Fibroblast of lung (primary cell): Measurements from ENCODE around the gene CCKAR. TPM values are rescaled to one million over a fixed set of nuclear protein-coding genes. Genes with fewer than 3 reads are reported as not detected.
"Not testable (repeated sequence)": the region's sequence is repeated elsewhere in the genome, so short reads cannot be mapped to it uniquely, and the experiment has no call there.

Experiments used
- DNase-seq, 2 donors: peaks; one replicate each; pipeline versions ENCODE4 v3.0.0 to v3.0.0-alpha.2; 2010; ENCODE audit warnings: low read depth in 2 of 2
- H2AFZ ChIP-seq: 2 replicates; pipeline ENCODE4 v1.5.1; 2012; ENCODE audit warnings: low read length, control low read depth, inconsistent platforms
- H3K27ac ChIP-seq: 2 replicates; pipeline ENCODE4 v1.5.1; 2011; ENCODE audit warnings: low read length, control low read depth; ENCODE audit not compliant: insufficient read depth
- H3K27me3 ChIP-seq: 2 replicates; pipeline ENCODE4 v1.5.1; 2011; ENCODE audit warnings: mild to moderate bottlenecking, low read length; ENCODE audit not compliant: control insufficient read depth, insufficient read depth
- H3K36me3 ChIP-seq: 2 replicates; pipeline ENCODE4 v1.5.1; 2011; ENCODE audit warnings: low read length; ENCODE audit not compliant: control insufficient read depth, insufficient read depth
- H3K4me1 ChIP-seq: 2 replicates; pipeline ENCODE4 v1.5.1; 2011; ENCODE audit warnings: low read length; ENCODE audit not compliant: control insufficient read depth, insufficient read depth; ENCODE audit errors: extremely low read depth
- H3K4me2 ChIP-seq: 2 replicates; pipeline ENCODE4 v1.5.1; 2011; ENCODE audit warnings: low read length, control low read depth; ENCODE audit not compliant: insufficient read depth; ENCODE audit errors: extremely low read depth
- H3K4me3 ChIP-seq, 4 experiments: fragments of 200-600 bp in 1 of 4; sonication (generic) in 1 of 4; replicated peaks in 1 of 4; 2 replicates each; pipeline ENCODE4 v1.5.1; 2011 to 2016; ENCODE audit warnings: low read length in 4 of 4, low read depth in 3 of 4, mild to moderate bottlenecking in 3 of 4, control low read depth in 2 of 4, inconsistent platforms in 1 of 4, mixed read lengths in 1 of 4; ENCODE audit not compliant: insufficient read depth in 1 of 4; ENCODE audit errors: control extremely low read depth in 1 of 4
- H3K79me2 ChIP-seq: 2 replicates; pipeline ENCODE4 v1.5.1; 2012; ENCODE audit warnings: mild to moderate bottlenecking, low read length, inconsistent platforms; ENCODE audit not compliant: control insufficient read depth, insufficient read depth
- H3K9ac ChIP-seq: 2 replicates; pipeline ENCODE4 v1.5.1; 2011; ENCODE audit warnings: mild to moderate bottlenecking, low read length, control low read depth; ENCODE audit not compliant: insufficient read depth
- H3K9me3 ChIP-seq: 2 replicates; pipeline ENCODE4 v1.5.1; 2012; ENCODE audit warnings: low read depth, low read length; ENCODE audit not compliant: control insufficient read depth, insufficient read depth
- H4K20me1 ChIP-seq: 2 replicates; pipeline ENCODE4 v1.5.1; 2011; ENCODE audit warnings: low read length; ENCODE audit not compliant: control insufficient read depth, insufficient read depth; ENCODE audit errors: extremely low read depth
- EZH2 ChIP-seq: IDR thresholded peaks from 2 replicates; pipeline ENCODE4 v1.5.1; 2012; ENCODE audit warnings: low read length, control low read depth, mild to moderate bottlenecking; ENCODE audit errors: missing control alignments
- polyA plus RNA-seq, 2 donors: library from polyadenylated mRNA; depleted of rRNA in 1 of 2; stranded (reverse) in 1 of 2; unstranded in 1 of 2; fragments of >200 nt; gene quantifications; 2 replicates each; pipeline ENCODE4 v1.2.1, GENCODE V29; 2011 to 2012; ENCODE audit warnings: missing spikeins in 1 of 2
- total RNA-seq: library from RNA; depleted of rRNA; stranded (reverse); fragments of >200 nt; gene quantifications from 2 replicates; pipeline ENCODE4 v1.2.1, GENCODE V29; 2014
- TF ChIP-seq, protein P1 (sequence below), 2 donors: IDR thresholded peaks in 1 of 2; conservative IDR thresholded peaks in 1 of 2; 1 replicate in 1 of 2; 2 replicates in 1 of 2; pipeline ENCODE4 v1.5.1; 2011 to 2012; ENCODE audit warnings: low read length in 2 of 2, control low read depth in 1 of 2, inconsistent platforms in 1 of 2, low read depth in 1 of 2, mild to moderate bottlenecking in 1 of 2

Gene CCKAR
- total and polyA plus RNA-seq, 2 donors (not counting 1 experiment from before 2014, with no cell fraction given), result 0.59 to 0.83 TPM

DNA sequence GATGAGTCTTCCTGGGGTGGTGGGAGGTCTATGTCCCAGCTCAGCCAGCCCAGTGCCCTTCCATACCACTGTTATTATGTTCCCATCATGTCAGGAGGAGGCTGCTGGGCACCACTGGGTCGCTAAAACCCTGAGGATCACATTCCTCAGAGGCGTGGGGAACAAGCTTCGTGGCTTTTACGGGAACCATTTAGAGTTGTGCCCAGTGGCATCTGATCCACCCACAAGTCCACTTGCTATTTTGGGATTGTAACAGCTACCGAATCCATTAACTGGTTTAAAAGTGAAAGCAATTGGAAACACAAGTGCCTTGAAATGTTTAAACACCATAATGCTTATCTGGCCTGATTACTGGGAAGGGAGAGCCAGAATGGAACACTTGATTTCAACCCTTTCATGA is 13.1 kb upstream of the CCKAR start:
- H3K27ac ChIP-seq, result no peak overlapping the region
- TF ChIP-seq, protein P1, sequence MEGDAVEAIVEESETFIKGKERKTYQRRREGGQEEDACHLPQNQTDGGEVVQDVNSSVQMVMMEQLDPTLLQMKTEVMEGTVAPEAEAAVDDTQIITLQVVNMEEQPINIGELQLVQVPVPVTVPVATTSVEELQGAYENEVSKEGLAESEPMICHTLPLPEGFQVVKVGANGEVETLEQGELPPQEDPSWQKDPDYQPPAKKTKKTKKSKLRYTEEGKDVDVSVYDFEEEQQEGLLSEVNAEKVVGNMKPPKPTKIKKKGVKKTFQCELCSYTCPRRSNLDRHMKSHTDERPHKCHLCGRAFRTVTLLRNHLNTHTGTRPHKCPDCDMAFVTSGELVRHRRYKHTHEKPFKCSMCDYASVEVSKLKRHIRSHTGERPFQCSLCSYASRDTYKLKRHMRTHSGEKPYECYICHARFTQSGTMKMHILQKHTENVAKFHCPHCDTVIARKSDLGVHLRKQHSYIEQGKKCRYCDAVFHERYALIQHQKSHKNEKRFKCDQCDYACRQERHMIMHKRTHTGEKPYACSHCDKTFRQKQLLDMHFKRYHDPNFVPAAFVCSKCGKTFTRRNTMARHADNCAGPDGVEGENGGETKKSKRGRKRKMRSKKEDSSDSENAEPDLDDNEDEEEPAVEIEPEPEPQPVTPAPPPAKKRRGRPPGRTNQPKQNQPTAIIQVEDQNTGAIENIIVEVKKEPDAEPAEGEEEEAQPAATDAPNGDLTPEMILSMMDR (conservative IDR thresholded peaks at IDR 0.05 in 1 of 2, IDR thresholded peaks at IDR 0.05 in 1 of 2; ENCODE audit: low read depth in 1 of 2, low read length in 2 of 2), result no peak
- TF ChIP-seq EZH2, result no peak
- no peak overlapping the region for H2AFZ ChIP-seq
- no peaks in the 10 kb centered on the region for H3K27me3 ChIP-seq
- H3K79me2 ChIP-seq, result no peaks in the 10 kb centered on the region
- no peaks in the 10 kb centered on the region for H4K20me1 ChIP-seq
- no peaks in the 10 kb centered on the region for H3K36me3 ChIP-seq
- no peaks in the 10 kb centered on the region for H3K9me3 ChIP-seq
- H3K4me2 ChIP-seq, result no peak overlapping the region
- H3K4me1 ChIP-seq, result no peaks in the 10 kb centered on the region
- H3K4me3 ChIP-seq, result no peak overlapping the region
- peak in 1 of 2 donors; percentile 34 for DNase-seq
- no peak overlapping the region for H3K9ac ChIP-seq

DNA sequence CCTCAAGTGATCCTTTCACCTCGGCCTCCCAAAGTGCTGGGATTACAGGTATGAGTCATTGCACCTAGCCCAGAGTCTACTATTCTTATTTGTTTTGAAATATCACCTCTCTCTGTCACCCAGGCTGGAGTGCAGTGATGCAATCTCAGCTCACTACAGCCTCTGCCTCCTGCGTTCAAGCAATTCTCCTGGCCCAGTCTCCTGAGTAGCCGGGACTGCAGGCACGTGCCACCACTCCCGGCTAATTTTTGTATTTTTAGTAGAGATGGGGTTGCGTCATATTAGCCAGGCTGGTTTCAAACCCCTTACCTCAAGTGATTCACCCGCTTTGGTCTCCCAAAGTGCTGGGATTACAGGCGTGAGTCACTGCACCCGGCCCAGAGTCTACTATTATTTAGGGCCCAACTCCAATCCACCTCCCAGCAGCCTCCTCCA is 10.3 kb upstream of the CCKAR start:
- H3K79me2 ChIP-seq, H3K9ac ChIP-seq, H2AFZ ChIP-seq, H3K27ac ChIP-seq, H3K4me1 ChIP-seq, H3K4me2 ChIP-seq, H3K27me3 ChIP-seq, H3K9me3 ChIP-seq, H3K36me3 ChIP-seq, H3K4me3 ChIP-seq, H4K20me1 ChIP-seq: not testable (repeated sequence)
- DNase-seq, result peak in 1 of 2 donors; percentile 90

DNA sequence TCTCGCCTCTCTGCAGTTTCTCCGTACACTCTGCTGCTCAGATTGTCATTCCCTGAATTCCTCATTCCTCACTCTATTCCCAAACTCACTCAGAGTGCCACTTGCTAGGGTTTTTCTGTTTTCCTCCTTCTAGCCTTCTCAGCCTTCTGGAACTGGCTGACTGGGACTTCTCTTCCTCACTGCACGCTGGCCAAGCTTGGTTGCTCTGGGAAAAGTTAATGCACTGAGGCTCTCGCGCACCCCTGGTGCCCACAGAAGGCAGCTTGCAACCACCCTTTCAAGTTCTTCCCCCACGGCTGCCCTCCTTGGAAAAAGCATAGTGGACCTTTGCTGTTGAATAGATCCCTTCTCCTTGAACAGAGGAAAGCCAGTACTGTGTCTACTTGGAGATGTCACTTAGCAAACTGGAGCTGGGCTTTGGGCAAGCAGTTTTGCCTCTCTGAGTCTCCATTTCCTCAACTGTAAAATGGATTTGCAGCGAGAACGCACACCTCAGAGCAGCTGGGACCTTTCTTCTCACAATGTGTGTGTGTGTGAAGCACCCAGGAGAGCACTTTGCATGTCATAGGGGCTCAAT is 6.0 kb upstream of the CCKAR start:
- no peak overlapping the region for H3K4me3 ChIP-seq
- H2AFZ ChIP-seq, result no peak overlapping the region
- H3K27me3 ChIP-seq, result peaks cover 5% of the 10 kb centered on the region
- DNase-seq, result no peak
- TF ChIP-seq, protein P1 (conservative IDR thresholded peaks at IDR 0.05 in 1 of 2, IDR thresholded peaks at IDR 0.05 in 1 of 2; ENCODE audit: low read depth in 1 of 2, low read length in 2 of 2), result peak in 1 of 2 donors; percentile 24
- TF ChIP-seq EZH2, result no peak
- H3K27ac ChIP-seq, result no peak overlapping the region
- H3K9me3 ChIP-seq, result no peaks in the 10 kb centered on the region
- no peak overlapping the region for H3K9ac ChIP-seq
- H3K36me3 ChIP-seq, result no peaks in the 10 kb centered on the region
- no peak overlapping the region for H3K4me2 ChIP-seq
- no peaks in the 10 kb centered on the region for H4K20me1 ChIP-seq
- no peaks in the 10 kb centered on the region for H3K4me1 ChIP-seq
- no peaks in the 10 kb centered on the region for H3K79me2 ChIP-seq
